Fibroblast of lung (primary cell): ENCODE results near the gene ZNF414. TPM values are rescaled to one million over a fixed set of nuclear protein-coding genes. Genes with fewer than 3 reads are reported as not detected.

ENCODE experiments used
- DNase-seq, 2 donors: peaks; one replicate each; pipeline versions ENCODE4 v3.0.0 to v3.0.0-alpha.2; 2010; ENCODE audit warnings: low read depth in 2 of 2
- H2AFZ ChIP-seq: 2 replicates; pipeline ENCODE4 v1.5.1; 2012; ENCODE audit warnings: low read length, control low read depth, inconsistent platforms
- H3K27ac ChIP-seq: 2 replicates; pipeline ENCODE4 v1.5.1; 2011; ENCODE audit warnings: low read length, control low read depth; ENCODE audit not compliant: insufficient read depth
- H3K27me3 ChIP-seq: 2 replicates; pipeline ENCODE4 v1.5.1; 2011; ENCODE audit warnings: mild to moderate bottlenecking, low read length; ENCODE audit not compliant: control insufficient read depth, insufficient read depth
- H3K36me3 ChIP-seq: 2 replicates; pipeline ENCODE4 v1.5.1; 2011; ENCODE audit warnings: low read length; ENCODE audit not compliant: control insufficient read depth, insufficient read depth
- H3K4me1 ChIP-seq: 2 replicates; pipeline ENCODE4 v1.5.1; 2011; ENCODE audit warnings: low read length; ENCODE audit not compliant: control insufficient read depth, insufficient read depth; ENCODE audit errors: extremely low read depth
- H3K4me2 ChIP-seq: 2 replicates; pipeline ENCODE4 v1.5.1; 2011; ENCODE audit warnings: low read length, control low read depth; ENCODE audit not compliant: insufficient read depth; ENCODE audit errors: extremely low read depth
- H3K4me3 ChIP-seq, 4 experiments: fragments of 200-600 bp in 1 of 4; sonication (generic) in 1 of 4; replicated peaks in 1 of 4; 2 replicates each; pipeline ENCODE4 v1.5.1; 2011 to 2016; ENCODE audit warnings: low read length in 4 of 4, low read depth in 3 of 4, mild to moderate bottlenecking in 3 of 4, control low read depth in 2 of 4, inconsistent platforms in 1 of 4, mixed read lengths in 1 of 4; ENCODE audit not compliant: insufficient read depth in 1 of 4; ENCODE audit errors: control extremely low read depth in 1 of 4
- H3K79me2 ChIP-seq: 2 replicates; pipeline ENCODE4 v1.5.1; 2012; ENCODE audit warnings: mild to moderate bottlenecking, low read length, inconsistent platforms; ENCODE audit not compliant: control insufficient read depth, insufficient read depth
- H3K9ac ChIP-seq: 2 replicates; pipeline ENCODE4 v1.5.1; 2011; ENCODE audit warnings: mild to moderate bottlenecking, low read length, control low read depth; ENCODE audit not compliant: insufficient read depth
- H3K9me3 ChIP-seq: 2 replicates; pipeline ENCODE4 v1.5.1; 2012; ENCODE audit warnings: low read depth, low read length; ENCODE audit not compliant: control insufficient read depth, insufficient read depth
- H4K20me1 ChIP-seq: 2 replicates; pipeline ENCODE4 v1.5.1; 2011; ENCODE audit warnings: low read length; ENCODE audit not compliant: control insufficient read depth, insufficient read depth; ENCODE audit errors: extremely low read depth
- EZH2 ChIP-seq: IDR thresholded peaks from 2 replicates; pipeline ENCODE4 v1.5.1; 2012; ENCODE audit warnings: low read length, control low read depth, mild to moderate bottlenecking; ENCODE audit errors: missing control alignments
- polyA plus RNA-seq, 2 donors: library from polyadenylated mRNA; depleted of rRNA in 1 of 2; stranded (reverse) in 1 of 2; unstranded in 1 of 2; fragments of >200 nt; gene quantifications; 2 replicates each; pipeline ENCODE4 v1.2.1, GENCODE V29; 2011 to 2012; ENCODE audit warnings: missing spikeins in 1 of 2
- total RNA-seq: library from RNA; depleted of rRNA; stranded (reverse); fragments of >200 nt; gene quantifications from 2 replicates; pipeline ENCODE4 v1.2.1, GENCODE V29; 2014
- TF ChIP-seq, protein P1 (sequence below), 2 donors: IDR thresholded peaks in 1 of 2; conservative IDR thresholded peaks in 1 of 2; 1 replicate in 1 of 2; 2 replicates in 1 of 2; pipeline ENCODE4 v1.5.1; 2011 to 2012; ENCODE audit warnings: low read length in 2 of 2, control low read depth in 1 of 2, inconsistent platforms in 1 of 2, low read depth in 1 of 2, mild to moderate bottlenecking in 1 of 2

ZNF414 gene
- total and polyA plus RNA-seq, 2 donors (not counting 1 experiment from before 2014, with no cell fraction given), result 3.4 to 4.0 TPM

DNA sequence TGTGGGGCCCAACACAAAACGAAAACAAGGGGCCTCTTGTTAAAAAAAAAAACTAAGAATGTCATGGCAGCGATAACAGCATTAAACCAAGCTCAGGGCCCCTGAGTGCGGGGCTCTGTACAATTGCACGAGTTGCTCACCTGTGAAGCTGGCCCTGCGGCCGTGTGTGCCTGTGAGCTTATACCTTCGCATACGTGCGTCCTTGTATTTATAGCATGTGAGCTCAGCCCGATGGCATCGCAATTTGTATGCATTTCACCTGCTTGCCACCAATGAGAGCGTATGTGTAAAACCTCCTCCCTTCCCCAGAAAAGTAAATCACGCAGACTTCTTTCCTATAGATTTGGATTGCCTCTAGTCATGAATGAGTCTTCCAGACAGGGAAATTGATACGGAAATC, 52.1 kb downstream of the ZNF414 start:
- no peak overlapping the region for H2AFZ ChIP-seq
- TF ChIP-seq EZH2, result no peak
- TF ChIP-seq, protein P1, sequence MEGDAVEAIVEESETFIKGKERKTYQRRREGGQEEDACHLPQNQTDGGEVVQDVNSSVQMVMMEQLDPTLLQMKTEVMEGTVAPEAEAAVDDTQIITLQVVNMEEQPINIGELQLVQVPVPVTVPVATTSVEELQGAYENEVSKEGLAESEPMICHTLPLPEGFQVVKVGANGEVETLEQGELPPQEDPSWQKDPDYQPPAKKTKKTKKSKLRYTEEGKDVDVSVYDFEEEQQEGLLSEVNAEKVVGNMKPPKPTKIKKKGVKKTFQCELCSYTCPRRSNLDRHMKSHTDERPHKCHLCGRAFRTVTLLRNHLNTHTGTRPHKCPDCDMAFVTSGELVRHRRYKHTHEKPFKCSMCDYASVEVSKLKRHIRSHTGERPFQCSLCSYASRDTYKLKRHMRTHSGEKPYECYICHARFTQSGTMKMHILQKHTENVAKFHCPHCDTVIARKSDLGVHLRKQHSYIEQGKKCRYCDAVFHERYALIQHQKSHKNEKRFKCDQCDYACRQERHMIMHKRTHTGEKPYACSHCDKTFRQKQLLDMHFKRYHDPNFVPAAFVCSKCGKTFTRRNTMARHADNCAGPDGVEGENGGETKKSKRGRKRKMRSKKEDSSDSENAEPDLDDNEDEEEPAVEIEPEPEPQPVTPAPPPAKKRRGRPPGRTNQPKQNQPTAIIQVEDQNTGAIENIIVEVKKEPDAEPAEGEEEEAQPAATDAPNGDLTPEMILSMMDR (conservative IDR thresholded peaks at IDR 0.05 in 1 of 2, IDR thresholded peaks at IDR 0.05 in 1 of 2; ENCODE audit: low read depth in 1 of 2, low read length in 2 of 2), result no peak
- H4K20me1 ChIP-seq, result no peaks in the 10 kb centered on the region
- H3K9ac ChIP-seq, result no peak overlapping the region
- H3K27me3 ChIP-seq, result no peaks in the 10 kb centered on the region
- peaks cover 5% of the 10 kb centered on the region for H3K36me3 ChIP-seq
- no peak for DNase-seq
- H3K79me2 ChIP-seq, result peaks cover 78% of the 10 kb centered on the region
- H3K27ac ChIP-seq, result no peak overlapping the region
- H3K4me1 ChIP-seq, result peaks cover 24% of the 10 kb centered on the region
- no peaks in the 10 kb centered on the region for H3K9me3 ChIP-seq
- H3K4me3 ChIP-seq, result no peak overlapping the region
- no peak overlapping the region for H3K4me2 ChIP-seq

DNA sequence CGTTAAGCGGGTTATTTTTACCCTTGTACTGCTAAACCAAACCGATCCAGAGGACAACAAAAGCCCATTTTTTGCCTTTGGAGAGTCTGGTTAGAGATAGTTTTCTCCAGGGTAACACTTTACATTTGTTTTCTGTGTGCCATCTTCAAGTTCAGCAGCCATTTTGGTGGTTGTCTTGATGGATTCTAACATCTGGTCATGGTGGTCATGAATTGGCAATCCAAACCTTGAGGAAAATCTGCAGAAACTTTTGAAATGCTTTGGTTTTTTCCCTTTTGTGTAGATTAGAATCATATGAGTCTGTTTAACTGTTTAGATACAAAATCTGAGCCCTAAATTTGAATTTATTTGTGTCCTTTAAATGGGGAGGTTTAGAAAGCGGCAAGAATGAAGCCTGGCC, 52.6 kb downstream of the ZNF414 start:
- Histone ChIP-seq H3K27me3 (no peaks in the 10 kb centered on the region), H3K4me3 (no peak overlapping the region), H3K36me3 (peaks cover 5% of the 10 kb centered on the region), H2AFZ (no peak overlapping the region), H4K20me1 (no peaks in the 10 kb centered on the region), H3K4me1 (peaks cover 29% of the 10 kb centered on the region), H3K9me3 (no peaks in the 10 kb centered on the region), H3K4me2 (no peak overlapping the region), H3K9ac (no peak overlapping the region), H3K27ac (no peak overlapping the region), H3K79me2 (peaks cover 82% of the 10 kb centered on the region)
- no peak for DNase-seq
- TF ChIP-seq, protein P1 (conservative IDR thresholded peaks at IDR 0.05 in 1 of 2, IDR thresholded peaks at IDR 0.05 in 1 of 2; ENCODE audit: low read depth in 1 of 2, low read length in 2 of 2), result no peak
- TF ChIP-seq EZH2, result no peak

DNA sequence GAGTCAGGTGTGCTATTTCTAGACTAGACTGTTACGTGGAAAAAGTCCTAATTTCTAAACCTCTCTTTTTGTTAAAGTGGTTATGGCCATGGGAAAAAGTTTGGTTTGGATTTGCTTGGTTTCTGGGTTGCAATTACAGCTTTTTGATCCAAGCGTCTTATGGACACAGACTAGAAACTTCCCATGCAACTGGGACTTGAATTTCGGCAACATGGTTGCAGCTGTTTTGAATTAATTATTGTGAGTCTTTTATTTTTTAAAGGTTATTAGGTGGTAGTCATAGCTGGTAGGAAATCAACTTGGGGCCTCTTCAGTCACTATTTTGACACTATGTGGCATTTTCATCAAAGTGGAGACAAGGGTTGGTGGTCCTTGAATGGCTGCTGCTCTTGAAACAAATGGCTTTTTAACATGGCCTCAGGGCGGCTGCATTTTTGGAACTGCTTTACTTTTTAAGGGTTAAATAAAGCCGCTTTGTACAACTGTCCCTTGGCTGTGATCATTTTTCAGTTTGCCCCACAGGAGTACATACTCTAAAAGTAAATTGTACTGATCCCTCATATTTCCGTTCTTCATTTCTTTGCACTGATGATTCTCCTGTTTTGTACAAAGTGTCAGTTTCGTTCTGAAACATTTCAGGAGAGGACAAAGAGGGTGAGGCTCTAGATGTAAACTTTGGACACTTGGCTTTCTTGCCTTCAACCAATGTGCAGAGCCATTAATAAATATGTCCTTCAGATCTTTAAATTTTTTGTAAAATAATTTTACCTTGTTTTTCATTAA, 53.3 kb downstream of the ZNF414 start:
- no peak for TF ChIP-seq EZH2
- TF ChIP-seq, protein P1 (conservative IDR thresholded peaks at IDR 0.05 in 1 of 2, IDR thresholded peaks at IDR 0.05 in 1 of 2; ENCODE audit: low read depth in 1 of 2, low read length in 2 of 2), result no peak
- Histone ChIP-seq H3K4me2 (peak overlapping the region; percentile 69), H3K9me3 (no peaks in the 10 kb centered on the region), H3K36me3 (peaks cover 7% of the 10 kb centered on the region), H3K79me2 (peaks cover 88% of the 10 kb centered on the region), H2AFZ (no peak overlapping the region), H3K9ac (no peak overlapping the region), H3K4me3 (no peak overlapping the region), H3K27ac (peak overlapping the region; percentile 50), H4K20me1 (no peaks in the 10 kb centered on the region), H3K4me1 (peaks cover 29% of the 10 kb centered on the region), H3K27me3 (no peaks in the 10 kb centered on the region)
- DNase-seq, result no peak

Other genes with a start within 250 kb of the ZNF414 start
- 9.8 and 22.6 TPM in 2 replicates for gene CD320, start 205.8 kb downstream of the ZNF414 start, total RNA-seq
- 13.9 and 29.1 TPM in 2 replicates for gene CD320, start 205.8 kb downstream of the ZNF414 start, polyA plus RNA-seq
- 19.3 and 33.7 TPM in 2 replicates for gene NDUFA7, start 192.8 kb downstream of the ZNF414 start, total RNA-seq
- gene NDUFA7, start 192.8 kb downstream of the ZNF414 start, polyA plus RNA-seq, result 20.9 and 25.5 TPM in 2 replicates
- 216 and 254 TPM in 2 replicates for gene RPS28, start 192.7 kb downstream of the ZNF414 start, total RNA-seq
- 286 and 331 TPM in 2 replicates for gene RPS28, start 192.7 kb downstream of the ZNF414 start, polyA plus RNA-seq
- 0.17 and 0.26 TPM in 2 replicates for gene KANK3, start 170.9 kb downstream of the ZNF414 start, total RNA-seq
- 0.23 TPM in 1 of 2 replicates, not detected in the other for gene KANK3, start 170.9 kb downstream of the ZNF414 start, polyA plus RNA-seq
- gene ANGPTL4, start 150.0 kb downstream of the ZNF414 start, total RNA-seq, result 1.7 and 6.7 TPM in 2 replicates
- gene ANGPTL4, start 150.0 kb downstream of the ZNF414 start, polyA plus RNA-seq, result 6.0 and 6.6 TPM in 2 replicates
- 46.2 and 47.0 TPM in 2 replicates for gene RAB11B, start 123.8 kb downstream of the ZNF414 start, total RNA-seq
- 27.8 and 34.8 TPM in 2 replicates for gene RAB11B, start 123.8 kb downstream of the ZNF414 start, polyA plus RNA-seq
- 57.5 and 90.8 TPM in 2 replicates for gene MARCHF2, start 100.9 kb downstream of the ZNF414 start, total RNA-seq
- gene MARCHF2, start 100.9 kb downstream of the ZNF414 start, polyA plus RNA-seq, result 16.8 and 19.4 TPM in 2 replicates
- 36.2 and 51.5 TPM in 2 replicates for gene HNRNPM, start 69.2 kb downstream of the ZNF414 start, total RNA-seq
- gene HNRNPM, start 69.2 kb downstream of the ZNF414 start, polyA plus RNA-seq, result 104 and 136 TPM in 2 replicates
- gene PRAM1, start 11.5 kb downstream of the ZNF414 start, total RNA-seq, result not detected in 2 replicates
- gene PRAM1, start 11.5 kb downstream of the ZNF414 start, polyA plus RNA-seq, result not detected in 2 replicates
- under 0.01 and 0.17 TPM in 2 replicates for gene MYO1F, start 63.3 kb upstream of the ZNF414 start, total RNA-seq
- 0.03 and 0.08 TPM in 2 replicates for gene MYO1F, start 63.3 kb upstream of the ZNF414 start, polyA plus RNA-seq
- gene ADAMTS10, start 96.5 kb upstream of the ZNF414 start, total RNA-seq, result 11.2 and 13.1 TPM in 2 replicates
- gene ADAMTS10, start 96.5 kb upstream of the ZNF414 start, polyA plus RNA-seq, result 0.81 and 2.0 TPM in 2 replicates
- gene NFILZ, start 116.5 kb upstream of the ZNF414 start, total RNA-seq, result not detected in 2 replicates
- gene NFILZ, start 116.5 kb upstream of the ZNF414 start, polyA plus RNA-seq, result not detected in 2 replicates
- gene ACTL9, start 184.6 kb upstream of the ZNF414 start, total RNA-seq, result not detected in 2 replicates
- gene ACTL9, start 184.6 kb upstream of the ZNF414 start, polyA plus RNA-seq, result not detected in 2 replicates
- not detected in 2 replicates for gene OR2Z1, start 207.5 kb upstream of the ZNF414 start, total RNA-seq
- not detected in 2 replicates for gene OR2Z1, start 207.5 kb upstream of the ZNF414 start, polyA plus RNA-seq